Endometrial microvascular endothelial cells (primary cell): ENCODE measurements around the gene KIAA1217. TPM values are rescaled to one million over a fixed set of nuclear protein-coding genes. Genes with fewer than 3 reads are reported as not detected.

ENCODE experiments used
- in situ Hi-C: cut with HindIII; loops from 2 replicates; pipeline ENCODE4 v1.10.0; 2017; ENCODE audit warnings: low sequenced_read_pairs, low pct_unique_long_range_greater_than_20kb; ENCODE audit errors: inconsistent ontology term
- total RNA-seq: library from RNA; depleted of rRNA; stranded (reverse); fragments of >200 nt; gene quantifications from one replicate; pipeline ENCODE4 v1.2.3, GENCODE V29; 2015; ENCODE audit errors: inconsistent ontology term

Gene KIAA1217
- total RNA-seq, 1 donor from 2014 or later = 14.3 TPM

GRCh38 chr10:24408365-24408764 lies 199.4 kb downstream of the KIAA1217 start:
- in situ Hi-C loops = no loop called here

GRCh38 chr10:24414597-24414996 lies 205.7 kb downstream of the KIAA1217 start:
- in situ Hi-C loops = no loop called here

- in situ Hi-C loops = no loop called here
Observed at GRCh38 chr10:24415455-24416125, 206.7 kb downstream of the KIAA1217 start.

GRCh38 chr10:24416248-24416647 lies 207.3 kb downstream of the KIAA1217 start:
- in situ Hi-C loops = no loop called here

- in situ Hi-C loops = no loop called here
Observed at GRCh38 chr10:24417053-24417452, 208.1 kb downstream of the KIAA1217 start.

- in situ Hi-C loops = no loop called here
Observed at GRCh38 chr10:24418532-24418931, 209.6 kb downstream of the KIAA1217 start.

GRCh38 chr10:24419066-24419465 lies 210.1 kb downstream of the KIAA1217 start:
- in situ Hi-C loops = no loop called here

GRCh38 chr10:24425151-24425550 lies 216.2 kb downstream of the KIAA1217 start:
- in situ Hi-C loops = no loop called here

GRCh38 chr10:24427678-24428409 lies 218.9 kb downstream of the KIAA1217 start:
- in situ Hi-C loops = no loop called here

- in situ Hi-C loops = no loop called here
Observed at GRCh38 chr10:24428410-24428782, 219.5 kb downstream of the KIAA1217 start.

GRCh38 chr10:24430591-24430990 lies 221.7 kb downstream of the KIAA1217 start:
- in situ Hi-C loops = no loop called here

- in situ Hi-C loops = no loop called here
Observed at GRCh38 chr10:24432478-24433416, 223.8 kb downstream of the KIAA1217 start.

GRCh38 chr10:24433705-24434104 lies 224.8 kb downstream of the KIAA1217 start:
- in situ Hi-C loops = no loop called here

- in situ Hi-C loops = no loop called here
Observed at GRCh38 chr10:24434961-24435360, 226.0 kb downstream of the KIAA1217 start.

GRCh38 chr10:24435374-24435773 lies 226.4 kb downstream of the KIAA1217 start:
- in situ Hi-C loops = no loop called here

GRCh38 chr10:24437302-24437701 lies 228.4 kb downstream of the KIAA1217 start:
- in situ Hi-C loops = no loop called here

GRCh38 chr10:24438800-24439199 lies 229.9 kb downstream of the KIAA1217 start:
- in situ Hi-C loops = no loop called here

GRCh38 chr10:24439935-24440334 lies 231.0 kb downstream of the KIAA1217 start:
- in situ Hi-C loops = no loop called here
